GM23338 (cell line): ENCODE measurements around the gene SMG7. TPM values are rescaled to one million over a fixed set of nuclear protein-coding genes. Genes with fewer than 3 reads are reported as not detected.

ENCODE experiments used
- ATAC-seq: fragments of 200-7000 bp; cut with Tn5 transposase; 3 replicates; pipeline ENCODE4 v1.9.1; 2020
- DNase-seq: peaks from one replicate; pipeline ENCODE4 v3.0.0-alpha.2; 2015; ENCODE audit warnings: low spot score
- H2AFZ ChIP-seq: fragments of 200-600 bp; sonication (generic); 2 replicates; pipeline ENCODE4 v1.8.0; 2016; ENCODE audit warnings: antibody characterized with exemption, mild to moderate bottlenecking, moderate library complexity
- H3F3A ChIP-seq: fragments of 200-600 bp; sonication (generic); replicated peaks from 2 replicates; pipeline ENCODE4 v1.8.0; 2017; ENCODE audit warnings: antibody characterized with exemption, mixed run types, low read depth
- H3K27ac ChIP-seq: fragments of 200-600 bp; sonication (generic); 2 replicates; pipeline ENCODE4 v1.6.1; 2016; ENCODE audit warnings: low read depth
- H3K27me3 ChIP-seq: fragments of 200-600 bp; sonication (generic); 2 replicates; pipeline ENCODE4 v1.8.0; 2016; ENCODE audit warnings: mild to moderate bottlenecking, mixed run types, moderate library complexity; ENCODE audit not compliant: insufficient read depth
- H3K36me3 ChIP-seq: fragments of 200-600 bp; sonication (generic); 2 replicates; pipeline ENCODE4 v1.8.0; 2016; ENCODE audit warnings: mild to moderate bottlenecking; ENCODE audit not compliant: insufficient read depth
- H3K4me1 ChIP-seq: fragments of 200-600 bp; sonication (generic); 2 replicates; pipeline ENCODE4 v1.8.0; 2016; ENCODE audit warnings: mild to moderate bottlenecking, moderate library complexity; ENCODE audit not compliant: insufficient read depth
- H3K4me2 ChIP-seq: fragments of 200-600 bp; sonication (generic); 2 replicates; pipeline ENCODE4 v1.7.1; 2017; ENCODE audit warnings: mixed run types
- H3K4me3 ChIP-seq: fragments of 200-600 bp; sonication (generic); 2 replicates; pipeline ENCODE4 v1.6.1; 2016; ENCODE audit warnings: mixed run types
- H3K79me2 ChIP-seq: fragments of 200-600 bp; sonication (generic); replicated peaks from 2 replicates; pipeline ENCODE4 v1.8.0; 2017; ENCODE audit warnings: mild to moderate bottlenecking; ENCODE audit not compliant: insufficient read depth
- H3K9me2 ChIP-seq: fragments of 200-600 bp; sonication (generic); 2 replicates; pipeline ENCODE4 v1.8.0; 2017; ENCODE audit not compliant: insufficient read depth
- H4K20me1 ChIP-seq: fragments of 200-600 bp; sonication (generic); replicated peaks from 2 replicates; pipeline ENCODE4 v1.8.0; 2017; ENCODE audit warnings: mild to moderate bottlenecking; ENCODE audit not compliant: insufficient read depth
- H3K27ac Mint-ChIP-seq: 2 replicates; pipeline ENCODE4 v1.8.0; 2020; ENCODE audit warnings: inconsistent platforms, mild to moderate bottlenecking, moderate library complexity, mixed read lengths
- H3K27me3 Mint-ChIP-seq: 3 replicates; pipeline ENCODE4 v1.8.0; 2022; ENCODE audit warnings: low read depth, mild to moderate bottlenecking, moderate library complexity, mixed read lengths, inconsistent platforms; ENCODE audit not compliant: insufficient read depth, poor library complexity
- H3K36me3 Mint-ChIP-seq: 3 replicates; pipeline ENCODE4 v1.8.0; 2021; ENCODE audit warnings: low read depth, mild to moderate bottlenecking, inconsistent platforms, moderate library complexity, mixed read lengths
- H3K4me1 Mint-ChIP-seq: 3 replicates; pipeline ENCODE4 v1.8.0; 2020; ENCODE audit warnings: mild to moderate bottlenecking, inconsistent platforms, mixed read lengths
- H3K4me3 Mint-ChIP-seq: 3 replicates; pipeline ENCODE4 v1.8.0; 2021; ENCODE audit warnings: moderate library complexity, mild to moderate bottlenecking, inconsistent platforms, mixed read lengths
- H3K9me3 Mint-ChIP-seq: 3 replicates; pipeline ENCODE4 v1.8.0; 2020; ENCODE audit warnings: moderate library complexity, mild to moderate bottlenecking, inconsistent platforms, mixed read lengths
- CREB1 ChIP-seq: fragments of 250-450 bp; sonication (Bioruptor Pico); IDR thresholded peaks from 2 replicates; pipeline ENCODE4 v1.5.0; 2020; ENCODE audit warnings: low read depth, mild to moderate bottlenecking, moderate library complexity
- CTCF ChIP-seq, 2 experiments: fragments of 200-600 bp in 1 of 2; sonication (generic) in 1 of 2; conservative IDR thresholded peaks; 2 replicates each; pipeline versions ENCODE4 v1.5.1 to v1.6.1; 2016 to 2017; ENCODE audit warnings: antibody characterized with exemption in 2 of 2, low read depth in 2 of 2, mild to moderate bottlenecking in 2 of 2, moderate library complexity in 1 of 2
- ETS1 ChIP-seq: IDR thresholded peaks from 2 replicates; pipeline ENCODE4 v1.6.1; 2016; ENCODE audit warnings: antibody characterized with exemption
- EZH2 ChIP-seq: fragments of 200-600 bp; sonication (generic); IDR thresholded peaks from one replicate; pipeline ENCODE4 v1.8.0; 2017; ENCODE audit warnings: antibody characterized with exemption, mild to moderate bottlenecking, low read depth; ENCODE audit not compliant: unreplicated experiment
- JUNB ChIP-seq: IDR thresholded peaks from one replicate; pipeline ENCODE4 v1.6.1; 2016; ENCODE audit warnings: antibody characterized with exemption; ENCODE audit not compliant: unreplicated experiment
- NANOG ChIP-seq: IDR thresholded peaks from 2 replicates; pipeline ENCODE4 v1.6.1; 2016; ENCODE audit warnings: antibody characterized with exemption, borderline replicate concordance
- STAT1 ChIP-seq: IDR thresholded peaks from one replicate; pipeline ENCODE4 v1.6.1; 2016; ENCODE audit warnings: antibody characterized with exemption; ENCODE audit not compliant: unreplicated experiment
- ZNF114 ChIP-seq: fragments of 250-450 bp; sonication (Bioruptor Pico); IDR thresholded peaks from 2 replicates; pipeline ENCODE4 v1.5.0; 2020; ENCODE audit warnings: mild to moderate bottlenecking, moderate library complexity
- ZNF331 ChIP-seq: fragments of 250-450 bp; sonication (Bioruptor Pico); IDR thresholded peaks from 2 replicates; pipeline ENCODE4 v1.5.0; 2020; ENCODE audit warnings: low read depth, mild to moderate bottlenecking, moderate library complexity
- ZNF462 ChIP-seq: fragments of 250-450 bp; sonication (Bioruptor Pico); IDR thresholded peaks from 2 replicates; pipeline ENCODE4 v1.5.0; 2020; ENCODE audit warnings: mild to moderate bottlenecking, moderate library complexity
- polyA plus RNA-seq: library from polyadenylated mRNA; unstranded; fragments of >200 nt; fragmentation: Nextera tagmentation; extraction: Ambion mirVana; gene quantifications from 2 replicates; pipeline ENCODE4 v1.2.1, GENCODE V29; 2016
- total RNA-seq: library from RNA; depleted of rRNA; stranded (reverse); fragments of >200 nt; shearing (Covaris generic); gene quantifications from 2 replicates; pipeline ENCODE4 v1.2.3, GENCODE V29; 2014

The SMG7 gene
- total and polyA plus RNA-seq, 2 experiments from 2014 or later, result 33.0 to 79.4 TPM

GRCh38 chr1:183552441-183552840, 80.1 kb downstream of the SMG7 start (continued):
- no peak for TF ChIP-seq ZNF462 (CRISPR knock-in tag)
- no peak for TF ChIP-seq JUNB
- no peak for TF ChIP-seq EZH2

- Mint-ChIP-seq H3K36me3 (peaks cover 44% of the 10 kb centered on the region), H3K4me3 (no peak overlapping the region)
- no peak for TF ChIP-seq NANOG
- TF ChIP-seq ZNF114 (CRISPR knock-in tag), result no peak
- no peak for TF ChIP-seq JUNB
- TF ChIP-seq ETS1, result no peak
- TF ChIP-seq STAT1, result no peak
- TF ChIP-seq CTCF (conservative IDR thresholded peaks at IDR 0.05; ENCODE audit: low read depth in 2 of 2), result no peak
- no peak for TF ChIP-seq EZH2
- no peak for TF ChIP-seq ZNF331 (CRISPR knock-in tag)
- no peak for TF ChIP-seq CREB1 (CRISPR knock-in tag)
Measured at GRCh38 chr1:183552891-183553290, 80.6 kb downstream of the SMG7 start.

More at GRCh38 chr1:183552891-183553290, 80.6 kb downstream of the SMG7 start:
- Histone ChIP-seq H3K4me1 (no peaks in the 10 kb centered on the region; the same call in 1 of the 2 replicates), H3K27me3 (no peaks in the 10 kb centered on the region), H4K20me1 (no peaks in the 10 kb centered on the region; the same call in 1 of the 2 replicates), H3K9me2 (no peaks in the 10 kb centered on the region), H3F3A (no peaks in the 10 kb centered on the region; the same call in 1 of the 2 replicates), H3K27ac (peak overlapping the region; percentile 62; the same call in 1 of the 2 replicates), H3K4me2 (no peak overlapping the region), H3K4me3 (no peak overlapping the region), H2AFZ (no peak overlapping the region), H3K36me3 (peaks cover 47% of the 10 kb centered on the region), H3K79me2 (no peaks in the 10 kb centered on the region)
- Mint-ChIP-seq H3K4me1 (peaks cover 5% of the 10 kb centered on the region; the same call in 1 of the 3 replicates), H3K27ac (peak overlapping the region; percentile 48; the same call in 1 of the 2 replicates), H3K27me3 (peaks cover 4% of the 10 kb centered on the region), H3K9me3 (no peaks in the 10 kb centered on the region)
- no peak for ATAC-seq
- no peak for DNase-seq
